Measurements from ENCODE around the gene LRMDA.

Gene LRMDA

DNA sequence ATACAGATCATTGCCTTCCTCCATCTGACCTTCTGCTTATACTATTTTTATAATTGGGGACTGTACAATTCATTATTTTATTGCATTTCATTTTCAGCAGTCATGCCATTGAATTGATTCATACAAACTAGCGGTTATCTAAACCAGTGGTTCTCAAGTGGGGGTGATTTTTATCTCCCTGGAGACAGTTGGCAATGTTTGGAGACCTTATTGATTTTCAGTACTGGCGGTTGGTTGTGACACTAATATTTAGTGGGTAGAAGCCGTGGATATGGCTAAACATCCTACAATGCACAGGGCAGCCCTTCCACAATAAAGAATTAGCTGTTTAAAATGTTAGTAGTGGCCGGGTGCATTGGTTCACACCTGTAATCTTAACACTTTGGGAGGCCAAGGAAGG lies 765.9 kb downstream of the LRMDA start:
- no peak for DNase-seq
- Histone ChIP-seq H3K79me2 (ENCODE audit: control insufficient read depth, insufficient read depth, low read length) (no peaks in the 10 kb centered on the region), H4K5ac (ENCODE audit: low read length) (no peak overlapping the region), H2AK5ac (ENCODE audit: low read length) (no peak overlapping the region), H3K9ac (ENCODE audit: low read length) (no peak overlapping the region), H3K18ac (ENCODE audit: low read length) (no peak overlapping the region), H3K4me1 (ENCODE audit: control insufficient read depth, low read depth, low read length) (no peaks in the 10 kb centered on the region), H3K27me3 (ENCODE audit: insufficient read depth, low read length, poor library complexity) (no peaks in the 10 kb centered on the region), H3K4ac (ENCODE audit: low read depth, low read length) (no peak overlapping the region), H3K4me3 (ENCODE audit: low read length) (no peak overlapping the region), H3K23ac (ENCODE audit: low read length) (no peak overlapping the region), H4K8ac (ENCODE audit: low read depth, low read length) (no peak overlapping the region), H3K56ac (ENCODE audit: low read length) (no peak overlapping the region), H2BK15ac (replicated peaks; ENCODE audit: low read depth) (no peak overlapping the region), H2BK120ac (ENCODE audit: low read depth, low read length) (no peak overlapping the region), H3K27ac (ENCODE audit: low read depth, low read length) (no peak overlapping the region), H3K36me3 (ENCODE audit: control insufficient read depth, insufficient read depth, low read length) (no peaks in the 10 kb centered on the region), H3K79me1 (ENCODE audit: low read length) (no peaks in the 10 kb centered on the region), H3K4me2 (ENCODE audit: low read length) (no peak overlapping the region), H2BK5ac (ENCODE audit: low read length) (no peak overlapping the region)
- no CpG with 5 or more reads among the region's 4 CpGs for WGBS (ENCODE audit: extremely low coverage, insufficient coverage, low lambda C conversion rate)

DNA sequence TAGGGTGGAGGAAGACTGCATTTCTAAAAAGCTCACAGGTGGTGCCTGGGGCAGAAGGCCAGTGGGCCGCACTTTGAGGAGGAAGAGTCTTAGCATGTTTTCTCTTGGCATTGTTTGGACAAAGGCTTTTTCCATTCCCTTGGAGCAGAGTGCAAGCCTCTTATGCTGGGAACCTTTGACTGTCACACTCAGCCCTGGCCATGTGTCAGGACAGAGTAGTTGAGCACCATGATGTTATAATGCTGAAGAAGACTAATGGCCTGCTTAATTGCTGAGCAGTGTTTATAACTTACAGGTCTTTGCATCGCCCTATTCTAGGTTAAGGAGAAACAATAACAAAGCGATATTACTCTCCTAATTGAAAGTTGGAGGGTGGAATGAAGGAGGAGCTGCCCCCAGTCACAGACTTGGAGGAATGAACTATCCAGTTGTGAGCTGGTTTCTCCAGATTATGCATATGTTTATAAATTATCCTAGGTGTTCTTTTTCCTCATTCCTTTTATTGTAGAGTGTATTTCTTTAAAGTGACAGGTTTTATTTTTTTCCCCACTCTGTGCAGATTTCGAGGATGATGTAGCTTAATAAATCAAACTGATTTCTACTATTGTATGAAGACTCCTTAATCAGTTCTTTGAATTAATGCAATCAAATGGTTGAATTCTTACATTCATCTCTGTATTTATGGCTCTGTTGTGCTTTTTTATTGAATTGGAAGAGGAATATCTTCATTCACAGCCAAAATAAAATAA lies 767.0 kb downstream of the LRMDA start:
- H3K56ac ChIP-seq (ENCODE audit: low read length), result no peak overlapping the region
- H3K9ac ChIP-seq (ENCODE audit: low read length), result no peak overlapping the region
- H2AK5ac ChIP-seq (ENCODE audit: low read length), result no peak overlapping the region
- no peak overlapping the region for H3K4me3 ChIP-seq (ENCODE audit: low read length)
- H3K79me1 ChIP-seq (ENCODE audit: low read length), result no peaks in the 10 kb centered on the region
- peak overlapping the region; percentile 28 for H4K8ac ChIP-seq (ENCODE audit: low read depth, low read length)
- H4K5ac ChIP-seq (ENCODE audit: low read length), result no peak overlapping the region
- H3K4me2 ChIP-seq (ENCODE audit: low read length), result no peak overlapping the region
- no peaks in the 10 kb centered on the region for H3K27me3 ChIP-seq (ENCODE audit: insufficient read depth, low read length, poor library complexity)
- no peak for DNase-seq
- no peaks in the 10 kb centered on the region for H3K36me3 ChIP-seq (ENCODE audit: control insufficient read depth, insufficient read depth, low read length)
- H2BK5ac ChIP-seq (ENCODE audit: low read length), result no peak overlapping the region
- H3K23ac ChIP-seq (ENCODE audit: low read length), result no peak overlapping the region
- WGBS (ENCODE audit: extremely low coverage, insufficient coverage, low lambda C conversion rate), result no CpG with 5 or more reads among the region's 4 CpGs
- no peak overlapping the region for H2BK15ac ChIP-seq (replicated peaks; ENCODE audit: low read depth)
- H3K4ac ChIP-seq (ENCODE audit: low read depth, low read length), result no peak overlapping the region
- no peak overlapping the region for H3K18ac ChIP-seq (ENCODE audit: low read length)
- no peaks in the 10 kb centered on the region for H3K4me1 ChIP-seq (ENCODE audit: control insufficient read depth, low read depth, low read length)
- no peak overlapping the region for H2BK120ac ChIP-seq (ENCODE audit: low read depth, low read length)
- no peaks in the 10 kb centered on the region for H3K79me2 ChIP-seq (ENCODE audit: control insufficient read depth, insufficient read depth, low read length)
- H3K27ac ChIP-seq (ENCODE audit: low read depth, low read length), result no peak overlapping the region

DNA sequence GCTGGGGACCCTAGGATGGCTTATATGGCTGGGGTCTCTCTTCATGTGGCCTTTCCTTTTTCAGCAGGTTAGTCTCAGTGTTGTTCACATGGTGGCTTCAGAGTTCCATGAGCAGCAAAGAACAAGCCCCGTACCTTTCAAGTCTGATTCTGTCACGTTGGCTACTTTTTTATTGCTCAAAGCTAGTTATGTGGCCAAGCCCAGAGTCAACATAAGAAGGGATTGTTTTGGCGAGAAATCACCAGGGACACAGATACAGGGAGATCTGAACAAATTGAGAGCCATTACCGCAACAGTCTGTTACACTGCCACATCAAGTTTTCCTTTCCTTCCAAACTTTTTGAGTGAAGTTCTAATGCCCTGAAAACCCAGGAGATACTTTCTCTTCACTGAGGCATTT lies 770.5 kb downstream of the LRMDA start:
- Histone ChIP-seq H2BK15ac (replicated peaks; ENCODE audit: low read depth) (no peak overlapping the region), H4K8ac (ENCODE audit: low read depth, low read length) (no peak overlapping the region), H3K4me3 (ENCODE audit: low read length) (no peak overlapping the region), H3K4me2 (ENCODE audit: low read length) (no peak overlapping the region), H3K23ac (ENCODE audit: low read length) (no peak overlapping the region), H3K36me3 (ENCODE audit: control insufficient read depth, insufficient read depth, low read length) (no peaks in the 10 kb centered on the region), H2AK5ac (ENCODE audit: low read length) (no peak overlapping the region), H3K9ac (ENCODE audit: low read length) (no peak overlapping the region), H3K18ac (ENCODE audit: low read length) (no peak overlapping the region), H3K4ac (ENCODE audit: low read depth, low read length) (no peak overlapping the region), H3K27ac (ENCODE audit: low read depth, low read length) (no peak overlapping the region), H2BK5ac (ENCODE audit: low read length) (no peak overlapping the region), H2BK120ac (ENCODE audit: low read depth, low read length) (no peak overlapping the region), H4K5ac (ENCODE audit: low read length) (no peak overlapping the region), H3K56ac (ENCODE audit: low read length) (no peak overlapping the region), H3K27me3 (ENCODE audit: insufficient read depth, low read length, poor library complexity) (no peaks in the 10 kb centered on the region), H3K4me1 (ENCODE audit: control insufficient read depth, low read depth, low read length) (no peaks in the 10 kb centered on the region), H3K79me2 (ENCODE audit: control insufficient read depth, insufficient read depth, low read length) (no peaks in the 10 kb centered on the region), H3K79me1 (ENCODE audit: low read length) (no peaks in the 10 kb centered on the region)
- WGBS (ENCODE audit: extremely low coverage, insufficient coverage, low lambda C conversion rate), result no CpG with 5 or more reads among the region's 4 CpGs
- DNase-seq, result no peak

DNA sequence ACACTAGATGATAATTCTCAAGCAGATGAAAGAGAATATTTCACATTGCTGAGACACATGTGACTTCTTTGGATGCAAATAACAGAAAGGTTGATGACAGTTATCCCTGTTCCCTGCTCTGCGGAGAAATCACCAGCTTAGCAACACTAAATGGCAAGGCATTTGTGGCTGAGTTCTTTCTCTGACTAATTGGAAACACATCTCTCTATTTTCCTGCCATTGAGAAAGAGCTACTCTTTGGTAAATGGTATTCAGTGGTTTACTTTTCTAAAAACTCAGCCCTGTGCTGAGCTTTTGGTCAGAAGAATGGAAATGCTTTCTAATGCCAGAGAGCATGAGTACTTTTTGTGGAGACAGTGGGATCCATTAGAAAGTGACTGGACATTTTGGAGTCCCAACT lies 771.4 kb downstream of the LRMDA start:
- no peak overlapping the region for H2AK5ac ChIP-seq (ENCODE audit: low read length)
- H3K23ac ChIP-seq (ENCODE audit: low read length), result no peak overlapping the region
- no peak overlapping the region for H3K18ac ChIP-seq (ENCODE audit: low read length)
- no peak overlapping the region for H2BK15ac ChIP-seq (replicated peaks; ENCODE audit: low read depth)
- no peak overlapping the region for H3K9ac ChIP-seq (ENCODE audit: low read length)
- H3K4me2 ChIP-seq (ENCODE audit: low read length), result no peak overlapping the region
- H3K4me1 ChIP-seq (ENCODE audit: control insufficient read depth, low read depth, low read length), result no peaks in the 10 kb centered on the region
- no peak overlapping the region for H3K56ac ChIP-seq (ENCODE audit: low read length)
- no peak for DNase-seq
- H4K8ac ChIP-seq (ENCODE audit: low read depth, low read length), result no peak overlapping the region
- no peaks in the 10 kb centered on the region for H3K27me3 ChIP-seq (ENCODE audit: insufficient read depth, low read length, poor library complexity)
- H3K4me3 ChIP-seq (ENCODE audit: low read length), result no peak overlapping the region
- H2BK120ac ChIP-seq (ENCODE audit: low read depth, low read length), result no peak overlapping the region
- H2BK5ac ChIP-seq (ENCODE audit: low read length), result no peak overlapping the region
- H3K27ac ChIP-seq (ENCODE audit: low read depth, low read length), result no peak overlapping the region
- H3K36me3 ChIP-seq (ENCODE audit: control insufficient read depth, insufficient read depth, low read length), result no peaks in the 10 kb centered on the region
- no peaks in the 10 kb centered on the region for H3K79me2 ChIP-seq (ENCODE audit: control insufficient read depth, insufficient read depth, low read length)
- H4K5ac ChIP-seq (ENCODE audit: low read length), result no peak overlapping the region
- H3K79me1 ChIP-seq (ENCODE audit: low read length), result no peaks in the 10 kb centered on the region
- no CpG with 5 or more reads among the region's 1 CpG for WGBS (ENCODE audit: extremely low coverage, insufficient coverage, low lambda C conversion rate)
- H3K4ac ChIP-seq (ENCODE audit: low read depth, low read length), result no peak overlapping the region

- Histone ChIP-seq H2BK15ac (replicated peaks; ENCODE audit: low read depth) (no peak overlapping the region), H3K4me3 (ENCODE audit: low read length) (no peak overlapping the region), H3K4ac (ENCODE audit: low read depth, low read length) (no peak overlapping the region), H3K4me2 (ENCODE audit: low read length) (no peak overlapping the region), H2BK120ac (ENCODE audit: low read depth, low read length) (no peak overlapping the region), H3K79me1 (ENCODE audit: low read length) (no peaks in the 10 kb centered on the region), H3K36me3 (ENCODE audit: control insufficient read depth, insufficient read depth, low read length) (no peaks in the 10 kb centered on the region), H3K27ac (ENCODE audit: low read depth, low read length) (no peak overlapping the region), H2BK5ac (ENCODE audit: low read length) (no peak overlapping the region), H4K5ac (ENCODE audit: low read length) (no peak overlapping the region), H2AK5ac (ENCODE audit: low read length) (no peak overlapping the region), H3K79me2 (ENCODE audit: control insufficient read depth, insufficient read depth, low read length) (no peaks in the 10 kb centered on the region), H3K27me3 (ENCODE audit: insufficient read depth, low read length, poor library complexity) (no peaks in the 10 kb centered on the region), H4K8ac (ENCODE audit: low read depth, low read length) (no peak overlapping the region), H3K56ac (ENCODE audit: low read length) (no peak overlapping the region), H3K4me1 (ENCODE audit: control insufficient read depth, low read depth, low read length) (no peaks in the 10 kb centered on the region), H3K9ac (ENCODE audit: low read length) (no peak overlapping the region), H3K18ac (ENCODE audit: low read length) (no peak overlapping the region), H3K23ac (ENCODE audit: low read length) (no peak overlapping the region)
- no CpG with 5 or more reads among the region's 2 CpGs for WGBS (ENCODE audit: extremely low coverage, insufficient coverage, low lambda C conversion rate)
- DNase-seq, result no peak
These were observed 773.9 kb downstream of the LRMDA start for GRCh38 chr10:76205361-76205760.

- Histone ChIP-seq H3K27me3 (ENCODE audit: insufficient read depth, low read length, poor library complexity) (no peaks in the 10 kb centered on the region), H4K8ac (ENCODE audit: low read depth, low read length) (no peak overlapping the region), H3K36me3 (ENCODE audit: control insufficient read depth, insufficient read depth, low read length) (no peaks in the 10 kb centered on the region), H4K5ac (ENCODE audit: low read length) (no peak overlapping the region), H3K4me3 (ENCODE audit: low read length) (no peak overlapping the region), H3K4me1 (ENCODE audit: control insufficient read depth, low read depth, low read length) (no peaks in the 10 kb centered on the region), H3K27ac (ENCODE audit: low read depth, low read length) (no peak overlapping the region), H3K9ac (ENCODE audit: low read length) (no peak overlapping the region), H3K4ac (ENCODE audit: low read depth, low read length) (no peak overlapping the region), H3K79me1 (ENCODE audit: low read length) (no peaks in the 10 kb centered on the region), H2BK15ac (replicated peaks; ENCODE audit: low read depth) (no peak overlapping the region), H3K79me2 (ENCODE audit: control insufficient read depth, insufficient read depth, low read length) (no peaks in the 10 kb centered on the region), H3K23ac (ENCODE audit: low read length) (no peak overlapping the region), H3K18ac (ENCODE audit: low read length) (no peak overlapping the region), H3K4me2 (ENCODE audit: low read length) (no peak overlapping the region), H2AK5ac (ENCODE audit: low read length) (no peak overlapping the region), H2BK120ac (ENCODE audit: low read depth, low read length) (no peak overlapping the region), H3K56ac (ENCODE audit: low read length) (no peak overlapping the region), H2BK5ac (ENCODE audit: low read length) (no peak overlapping the region)
- WGBS (ENCODE audit: extremely low coverage, insufficient coverage, low lambda C conversion rate), result no CpG with 5 or more reads among the region's 8 CpGs
- no peak for DNase-seq
These were observed 775.5 kb downstream of the LRMDA start for GRCh38 chr10:76206797-76207352.
